ENCODE results near the gene DDX28.

DDX28 gene

DNA sequence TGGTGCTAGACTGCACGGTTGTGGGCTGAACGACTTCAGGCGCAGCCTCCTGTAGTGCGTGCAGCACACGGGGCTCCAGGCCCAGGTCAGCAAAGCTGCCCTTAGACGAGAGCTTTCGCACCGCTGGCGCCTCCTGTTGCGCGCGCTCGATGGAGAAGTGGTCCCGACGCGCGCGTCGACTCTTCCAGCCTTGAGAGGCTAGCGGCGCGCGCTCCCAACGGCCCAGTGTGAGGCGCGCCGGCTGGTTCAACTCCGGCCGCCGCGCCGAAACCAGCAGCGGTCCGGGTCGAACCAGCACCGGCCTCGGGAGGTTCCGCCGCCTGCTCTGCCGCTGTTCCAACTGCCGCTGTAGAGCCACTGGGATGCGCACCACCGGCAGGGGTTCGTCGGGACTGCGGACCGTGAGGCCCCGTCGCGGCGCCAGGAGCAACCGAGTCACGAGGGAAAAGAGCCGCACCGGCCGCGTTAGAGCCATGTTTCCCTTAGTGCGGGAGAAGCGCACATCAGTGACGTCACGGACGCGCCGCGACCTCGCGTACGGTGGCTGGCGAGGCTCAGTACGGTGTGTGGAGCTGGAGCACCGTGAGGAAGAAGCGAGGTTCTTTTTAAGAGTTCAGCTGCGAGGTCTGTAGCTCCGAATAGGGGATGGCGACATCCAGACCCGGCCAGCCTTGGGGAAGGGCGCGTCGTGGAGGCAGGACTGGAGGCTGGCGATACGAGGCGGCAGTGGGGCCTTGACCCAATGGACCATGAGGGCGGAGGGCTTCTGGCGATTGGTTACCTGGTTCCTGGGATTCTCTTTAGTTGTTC, at the start of gene DDX28, which contains the start of gene DUS2:
DDX28 (minus strand) TSS at position 505 of the 810 bp plus-strand sequence; CDS start at position 475, 30 bp downstream.
DUS2 (plus strand) TSS at position 557 of the 810 bp plus-strand sequence. CDS start 14,740 bp downstream, outside the sequence.
- peak; percentile 89 for DNase-seq

GRCh38 chr16:68072038-68072695, 49.1 kb upstream of the DDX28 start:
- no peak for DNase-seq

- no peak for DNase-seq
Observed at GRCh38 chr16:68071518-68071901, 48.5 kb upstream of the DDX28 start.

DNA sequence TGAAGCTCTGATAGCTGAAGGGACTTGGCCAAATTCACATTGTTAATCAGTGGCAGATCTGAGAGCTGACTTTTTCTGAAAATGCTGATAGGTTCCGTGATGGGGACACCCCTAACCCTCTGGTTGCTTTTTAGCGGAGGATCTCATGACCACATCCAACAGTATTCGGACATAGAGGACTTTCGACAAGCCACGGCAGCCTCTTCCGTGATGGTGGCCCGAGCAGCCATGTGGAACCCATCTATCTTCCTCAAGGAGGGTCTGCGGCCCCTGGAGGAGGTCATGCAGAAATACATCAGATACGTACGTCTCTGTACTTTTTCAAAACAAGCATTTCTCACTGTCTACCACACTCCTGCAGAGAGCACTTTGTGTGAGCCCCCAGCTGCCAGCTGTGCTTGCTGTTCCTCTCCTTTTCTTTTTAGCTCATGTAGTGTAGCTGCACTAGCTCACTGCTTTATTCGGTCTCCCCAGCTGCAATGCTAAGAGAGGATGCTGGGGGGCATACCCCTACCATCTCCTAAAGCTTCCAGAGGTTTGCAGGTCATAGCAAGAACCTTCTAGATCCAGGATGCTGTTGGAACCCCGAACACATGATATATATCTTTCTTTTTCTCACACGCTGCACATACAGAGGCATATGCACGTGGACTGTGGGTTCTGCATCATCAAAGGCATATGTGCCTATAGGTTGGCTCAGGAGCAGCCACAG, 47.9 kb upstream of the DDX28 start:
- no peak for DNase-seq

DNA sequence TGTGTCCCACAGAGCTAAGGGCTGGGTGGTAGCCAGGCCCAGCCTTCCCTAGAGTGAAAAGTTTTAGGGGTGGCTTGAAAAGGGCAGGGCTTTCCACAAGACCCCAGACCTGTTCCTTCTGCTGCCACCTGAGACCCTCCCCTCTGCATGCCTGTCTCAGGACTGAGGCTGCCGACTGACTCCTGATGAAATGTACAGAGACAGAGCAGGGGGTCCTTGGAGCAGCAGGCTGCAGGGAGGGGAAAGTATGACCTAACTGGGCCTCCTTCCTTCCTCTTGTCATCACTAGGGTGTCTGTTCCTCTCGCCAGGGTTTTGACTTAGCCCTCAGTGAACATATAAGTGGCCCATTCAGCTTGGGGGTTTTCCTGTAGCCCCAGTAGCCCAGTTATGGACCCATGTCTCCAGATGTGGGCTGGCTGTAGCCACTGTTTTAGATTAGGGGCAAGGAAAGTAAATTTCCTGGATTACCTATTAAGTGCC, 47.3 kb upstream of the DDX28 start:
- no peak for DNase-seq

GRCh38 chr16:68069511-68070248, 46.6 kb upstream of the DDX28 start:
- peak; percentile 40 for DNase-seq

DNA sequence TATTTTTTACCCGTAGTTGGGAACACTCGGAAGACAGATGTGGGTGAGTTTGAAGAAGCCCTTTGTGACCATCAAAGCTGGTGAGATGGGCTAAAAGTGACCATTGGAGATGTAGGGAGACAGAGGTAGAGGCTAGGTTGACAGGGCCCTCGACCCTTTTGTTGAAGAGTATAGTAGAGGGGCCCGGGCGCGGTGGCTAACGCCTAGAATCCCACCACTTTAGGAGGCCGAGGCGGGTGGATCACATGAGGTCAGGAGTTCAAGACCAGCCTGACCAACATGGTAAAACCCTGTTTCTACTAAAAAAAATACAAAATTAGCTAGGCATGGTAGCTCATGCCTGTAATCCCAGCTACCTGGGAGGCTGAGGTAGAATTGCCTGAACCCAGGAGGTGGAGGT, 45.9 kb upstream of the DDX28 start:
- DNase-seq: no peak

GRCh38 chr16:68066763-68067162, 43.7 kb upstream of the DDX28 start:
- no peak for DNase-seq

DNA sequence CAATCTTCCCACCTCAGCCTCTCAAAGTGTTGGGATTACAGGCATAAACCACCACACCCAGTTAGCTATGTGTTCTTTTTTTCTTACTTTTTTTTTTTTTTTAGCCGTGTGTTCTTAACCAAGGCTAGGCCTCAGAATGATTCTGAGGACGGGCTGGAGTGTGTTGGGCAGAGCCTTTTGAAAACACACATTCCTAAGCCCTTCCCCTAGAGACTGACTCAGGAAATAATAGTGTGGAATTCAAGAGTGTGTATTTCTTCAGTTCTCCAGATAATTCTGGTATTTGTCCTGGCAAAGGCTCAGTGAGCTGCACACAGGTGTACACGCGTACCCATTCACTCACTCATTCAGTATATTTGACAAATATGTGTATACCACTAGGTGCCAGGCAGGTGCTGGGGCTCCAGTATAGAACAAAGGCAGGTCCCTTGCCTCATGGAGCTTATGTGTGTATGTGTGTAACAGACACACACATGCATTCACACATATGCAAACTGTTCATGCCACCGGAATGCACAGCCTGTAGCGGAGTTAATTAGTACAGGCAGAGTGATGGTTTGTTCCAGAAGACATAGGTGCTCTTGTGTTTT, 42.8 kb upstream of the DDX28 start:
- no peak for DNase-seq

DNA sequence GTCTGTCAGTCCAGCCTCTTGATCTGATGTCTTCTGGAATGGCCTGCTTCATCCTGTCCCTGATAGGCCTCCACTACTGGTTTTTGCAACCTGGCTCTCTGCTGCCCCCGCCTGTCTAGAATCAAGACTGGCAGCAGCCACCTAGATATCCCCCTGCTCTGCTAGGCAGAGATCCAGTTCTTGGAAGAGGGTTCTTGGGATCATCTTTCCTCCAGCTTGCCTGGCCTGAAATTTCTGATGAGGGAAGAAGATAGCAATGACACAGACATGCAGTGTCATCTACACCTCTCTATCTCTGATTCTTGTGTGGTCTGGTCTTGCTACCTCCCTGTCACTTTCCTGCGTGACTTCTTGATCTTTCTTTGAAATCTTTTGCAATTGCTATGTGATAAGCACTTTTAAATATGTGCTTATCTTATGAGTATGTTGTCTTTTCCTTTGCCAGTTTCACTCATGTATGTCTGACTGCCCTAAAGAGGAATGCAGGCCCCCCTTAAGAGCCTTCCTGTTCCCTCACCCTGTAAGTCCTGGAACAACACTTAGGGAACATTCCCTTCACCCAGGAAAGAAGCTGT, 41.8 kb upstream of the DDX28 start:
- DNase-seq: peak; percentile 57

GRCh38 chr16:68062910-68063393, 39.9 kb upstream of the DDX28 start:
- DNase-seq: no peak

DNA sequence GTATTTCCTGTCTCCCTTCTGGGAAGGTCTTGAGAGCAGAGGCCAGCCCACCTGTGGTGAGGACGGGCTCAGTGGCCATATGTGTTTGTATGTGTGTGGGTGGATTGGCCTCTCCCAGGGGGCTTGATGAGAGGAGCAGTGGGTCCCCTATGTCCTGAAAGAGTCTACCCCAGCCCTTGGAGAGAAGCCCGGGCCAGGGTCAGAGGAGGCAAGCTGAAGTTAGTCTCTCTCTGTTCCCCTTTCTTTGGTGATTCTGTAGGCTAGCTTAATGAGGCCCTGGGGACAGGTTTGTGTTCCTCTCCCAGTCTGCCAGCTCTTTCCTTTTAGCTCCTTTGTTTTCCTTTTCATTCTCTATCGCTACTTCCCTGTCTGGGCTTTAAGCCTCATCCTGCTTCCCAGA, 38.4 kb upstream of the DDX28 start:
- DNase-seq: no peak

DNA sequence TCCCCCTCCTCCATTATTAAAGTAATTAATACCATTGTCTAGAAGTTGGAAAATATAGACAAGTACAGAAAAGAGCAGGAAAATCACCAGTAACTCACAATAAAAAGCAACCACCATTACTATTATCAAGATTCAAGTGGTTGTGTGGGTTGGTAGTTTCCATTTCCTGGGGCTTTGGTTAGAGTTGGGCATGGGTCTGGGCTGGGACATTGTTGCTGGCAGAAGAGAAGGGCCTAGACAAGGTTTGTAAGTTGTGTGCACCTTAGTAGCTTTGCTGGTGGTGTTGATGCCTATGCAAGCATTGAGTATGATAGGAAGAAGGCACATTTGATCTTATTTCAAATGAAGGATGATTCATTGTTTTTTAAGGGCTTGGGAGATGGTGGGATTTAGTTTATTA, 36.8 kb upstream of the DDX28 start:
- no peak for DNase-seq

GRCh38 chr16:68055395-68055794, 32.4 kb upstream of the DDX28 start:
- no peak for DNase-seq

GRCh38 chr16:68049449-68049848, 26.4 kb upstream of the DDX28 start:
- DNase-seq: no peak

GRCh38 chr16:68047987-68048386, 25.0 kb upstream of the DDX28 start:
- DNase-seq: no peak

DNA sequence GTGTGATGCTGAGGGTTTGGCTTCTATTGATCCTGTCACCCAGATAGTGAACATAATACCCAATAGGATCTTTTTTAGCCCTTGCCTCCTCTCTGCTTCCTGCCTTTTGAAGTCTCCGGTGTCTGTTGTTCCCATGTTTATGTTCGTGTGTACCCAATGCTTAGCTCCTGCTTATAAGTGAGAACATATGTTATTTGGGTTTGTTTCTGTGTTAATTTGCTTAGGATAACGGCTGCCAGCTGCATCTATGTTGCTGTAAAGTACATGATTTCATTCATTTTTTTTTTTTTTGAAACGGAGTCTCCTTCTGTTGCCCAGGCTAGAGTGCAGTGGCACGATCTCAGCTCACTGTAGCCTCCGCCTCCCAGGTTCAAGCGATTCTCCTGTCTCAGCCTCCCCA, 23.1 kb upstream of the DDX28 start:
- DNase-seq: no peak

GRCh38 chr16:68041783-68042182, 18.8 kb upstream of the DDX28 start:
- DNase-seq: no peak

DNA sequence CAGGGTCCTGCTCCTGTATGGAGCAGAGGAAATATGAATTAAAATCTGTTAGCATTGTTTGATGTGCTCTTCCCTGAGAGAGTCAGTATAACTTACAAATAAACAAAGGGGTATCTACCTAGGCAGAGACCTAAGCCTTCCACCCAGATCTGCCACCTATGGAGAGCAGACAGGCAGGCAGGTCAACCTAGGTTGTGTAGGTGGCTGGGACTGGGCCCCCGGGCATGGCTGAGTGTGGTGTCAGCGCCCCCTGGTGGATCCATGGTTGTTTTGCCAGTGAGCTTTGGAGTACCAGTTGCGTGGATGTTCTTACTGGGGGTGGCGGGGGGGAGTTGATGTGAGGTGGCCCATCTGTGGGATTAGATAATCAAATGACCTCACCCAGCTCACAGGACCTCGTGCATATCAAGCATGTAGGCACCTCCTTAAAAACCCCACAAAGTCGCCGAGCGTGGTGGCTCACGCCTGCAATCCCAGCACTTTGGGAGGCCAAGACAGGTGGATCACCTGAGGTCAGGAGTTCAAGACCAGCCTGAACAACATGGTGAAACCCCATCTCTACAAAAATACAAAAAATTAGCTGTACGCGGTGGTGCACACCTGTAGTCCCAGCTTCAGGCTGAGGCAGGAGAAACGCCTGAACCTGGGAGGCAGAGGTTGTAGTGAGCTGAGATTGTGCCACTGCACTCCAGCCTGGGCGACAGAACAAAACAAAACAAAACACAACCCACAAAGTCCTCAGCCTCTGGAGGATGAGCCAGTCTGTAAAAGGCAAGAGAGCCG, 17.7 kb upstream of the DDX28 start:
- peak; percentile 82 for DNase-seq

DNA sequence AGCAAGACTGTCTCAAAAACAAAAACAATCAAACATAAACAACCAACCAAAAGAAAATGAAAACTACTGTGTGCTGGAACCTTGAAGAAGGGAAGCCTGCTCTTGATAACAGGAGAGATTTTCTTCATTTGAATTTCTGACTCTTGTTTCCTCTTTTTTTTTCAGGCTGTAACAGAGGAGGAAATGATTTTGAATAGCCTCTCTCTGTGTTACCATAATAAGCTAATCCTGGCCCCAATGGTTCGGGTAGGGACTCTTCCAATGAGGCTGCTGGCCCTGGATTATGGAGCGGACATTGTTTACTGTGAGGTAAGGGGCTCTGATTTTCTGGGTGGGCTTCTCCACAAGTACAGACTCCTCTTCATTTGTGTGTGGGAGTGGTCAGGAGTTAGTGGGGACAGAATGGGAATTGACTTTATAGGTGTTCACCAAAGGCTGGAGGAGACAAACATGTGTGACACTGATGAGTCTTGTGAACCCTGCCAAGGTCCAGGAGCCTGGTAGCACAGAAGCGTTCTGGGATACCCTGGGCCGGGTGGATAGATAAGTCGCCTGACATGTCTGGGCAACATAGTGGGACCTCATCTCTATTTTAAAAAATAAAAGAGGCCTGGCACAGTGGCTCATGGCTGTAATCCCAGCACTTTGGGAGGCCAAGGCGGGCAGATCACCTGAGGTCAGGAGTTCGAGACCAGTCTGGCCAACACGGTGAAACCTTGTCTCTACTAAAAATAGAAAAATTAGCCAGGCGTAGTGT, 15.0 kb upstream of the DDX28 start:
- no peak for DNase-seq

Measured in activated effector memory CD4-positive, alpha-beta T cell treated with Interleukin-2 at 50 U/mL for 16 hours (primary cell).